HEK293 (cell line): Measurements from ENCODE around the gene XDH.

ENCODE experiments used
- CTCF ChIA-PET: fragments of 350-600 bp; formaldehyde crosslinking; extraction: SDS; loops from one replicate; lab custom pipeline; 2021; ENCODE audit warnings: antibody characterized with exemption; lab: Yijun Ruan, JAX
- POLR2A ChIA-PET: fragments of 300-600 bp; formaldehyde crosslinking; extraction: SDS; loops from one replicate; lab custom pipeline; 2020; ENCODE audit warnings: antibody characterized with exemption, inconsistent platforms; lab: Yijun Ruan, JAX
- H3K27ac ChIP-seq: fragments of 200-500 bp; sonication (Bioruptor generic); 2 replicates; pipeline ENCODE4 v1.5.1; 2014; ENCODE audit warnings: low read depth, low read length, control low read depth, inconsistent platforms; ENCODE audit errors: extremely low read depth
- H3K36me3 ChIP-seq, 2 experiments: fragments of 200-500 bp in 1 of 2; sonication (Bioruptor generic) in 1 of 2; 1 replicate in 1 of 2; 2 replicates in 1 of 2; pipeline ENCODE4 v1.5.1; 2014 to 2017; ENCODE audit warnings: inconsistent platforms in 2 of 2, low read length in 2 of 2; ENCODE audit not compliant: control insufficient read depth in 2 of 2, insufficient read depth in 1 of 2
- H3K4me1 ChIP-seq: fragments of 200-500 bp; sonication (Bioruptor generic); 2 replicates; pipeline ENCODE4 v1.5.1; 2014; ENCODE audit warnings: mild to moderate bottlenecking, low read length, inconsistent platforms; ENCODE audit not compliant: control insufficient read depth, insufficient read depth
- H3K4me3 ChIP-seq: 2 replicates; pipeline ENCODE4 v1.5.1; 2011; ENCODE audit warnings: low read depth, mild to moderate bottlenecking, control low read depth, low read length, moderate library complexity
- H3K9me3 ChIP-seq: fragments of 200-500 bp; sonication (Bioruptor generic); 2 replicates; pipeline ENCODE4 v1.5.1; 2014; ENCODE audit warnings: low read depth, low read length, inconsistent platforms; ENCODE audit not compliant: control insufficient read depth, insufficient read depth
- HOXA7 ChIP-seq: sonication (generic); formaldehyde crosslinking; IDR thresholded peaks from 2 replicates; pipeline ENCODE4 v1.8.1; 2022; ENCODE audit warnings: missing genetic modification reagents, borderline replicate concordance
- REPIN1 ChIP-seq: fragments of 450-650 bp; formaldehyde crosslinking; IDR thresholded peaks from 2 replicates; pipeline ENCODE4 v1.5.1; 2017; ENCODE audit warnings: missing biosample characterization, missing genetic modification characterization, low read depth
- ZBTB26 ChIP-seq: fragments of 450-650 bp; formaldehyde crosslinking; optimal IDR thresholded peaks from 2 replicates; pipeline ENCODE3; 2016; ENCODE audit warnings: missing biosample characterization, mild to moderate bottlenecking, missing genetic modification characterization
- ZNF157 ChIP-seq: fragments of 450-650 bp; formaldehyde crosslinking; IDR thresholded peaks from 2 replicates; pipeline ENCODE4 v1.5.1; 2016; ENCODE audit warnings: missing biosample characterization, missing genetic modification characterization
- ZNF23 ChIP-seq: fragments of 450-650 bp; formaldehyde crosslinking; IDR thresholded peaks from 2 replicates; pipeline ENCODE4 v1.5.1; 2016; ENCODE audit warnings: missing biosample characterization, missing genetic modification characterization, borderline replicate concordance
- ZNF26 ChIP-seq: fragments of 450-650 bp; formaldehyde crosslinking; IDR thresholded peaks from 2 replicates; pipeline ENCODE4 v1.5.1; 2016; ENCODE audit warnings: missing biosample characterization, missing genetic modification characterization
- ZNF266 ChIP-seq: fragments of 450-650 bp; formaldehyde crosslinking; IDR thresholded peaks from 2 replicates; pipeline ENCODE4 v1.5.1; 2016; ENCODE audit warnings: missing biosample characterization, missing genetic modification characterization, low read depth
- ZNF274 ChIP-seq, 2 experiments: fragments of 200-500 bp in 1 of 2; fragments of 450-650 bp in 1 of 2; sonication (Bioruptor generic) in 1 of 2; formaldehyde crosslinking in 1 of 2; IDR thresholded peaks; 2 replicates each; pipeline versions ENCODE4 v1.5.1 to v1.6.1; 2014 to 2016; ENCODE audit warnings: borderline replicate concordance in 1 of 2, inconsistent platforms in 1 of 2, low read length in 1 of 2, missing biosample characterization in 1 of 2, missing genetic modification characterization in 1 of 2
- ZNF335 ChIP-seq: fragments of 450-650 bp; formaldehyde crosslinking; conservative IDR thresholded peaks from 2 replicates; pipeline ENCODE4 v1.5.1; 2016; ENCODE audit warnings: missing biosample characterization, missing genetic modification characterization
- ZNF37A ChIP-seq: fragments of 450-650 bp; IDR thresholded peaks from 2 replicates; pipeline ENCODE4 v1.5.1; 2018; ENCODE audit warnings: missing biosample characterization, missing genetic modification characterization
- ZNF488 ChIP-seq: fragments of 450-650 bp; formaldehyde crosslinking; IDR thresholded peaks from 2 replicates; pipeline ENCODE4 v1.5.1; 2016; ENCODE audit warnings: missing biosample characterization, missing genetic modification characterization
- ZNF558 ChIP-seq: fragments of 450-650 bp; formaldehyde crosslinking; IDR thresholded peaks from 2 replicates; pipeline ENCODE4 v1.5.1; 2016; ENCODE audit warnings: missing biosample characterization, missing genetic modification characterization
- ZNF670 ChIP-seq: fragments of 450-650 bp; formaldehyde crosslinking; IDR thresholded peaks from 2 replicates; pipeline ENCODE4 v1.5.1; 2016; ENCODE audit warnings: missing biosample characterization, missing genetic modification characterization, low read depth
- ZNF677 ChIP-seq: fragments of 450-650 bp; IDR thresholded peaks from 2 replicates; pipeline ENCODE4 v1.5.0; 2018; ENCODE audit warnings: missing biosample characterization, mild to moderate bottlenecking, missing genetic modification characterization, moderate library complexity
- ZSCAN30 ChIP-seq: fragments of 450-650 bp; IDR thresholded peaks from 2 replicates; pipeline ENCODE4 v1.5.1; 2018; ENCODE audit warnings: missing biosample characterization, mild to moderate bottlenecking, missing genetic modification characterization, moderate library complexity
- TF ChIP-seq, protein P1 (sequence below): fragments of 450-650 bp; formaldehyde crosslinking; IDR thresholded peaks from 2 replicates; pipeline ENCODE4 v1.5.1; 2016; ENCODE audit warnings: missing biosample characterization, missing genetic modification characterization
- TF ChIP-seq, protein P2 (sequence below): fragments of 450-650 bp; formaldehyde crosslinking; IDR thresholded peaks from 2 replicates; pipeline ENCODE4 v1.5.1; 2016; ENCODE audit warnings: missing biosample characterization, missing genetic modification characterization
- TF ChIP-seq, protein P3 (sequence below): fragments of 450-650 bp; formaldehyde crosslinking; IDR thresholded peaks from 2 replicates; pipeline ENCODE4 v1.5.1; 2016; ENCODE audit warnings: missing biosample characterization, missing genetic modification characterization
- TF ChIP-seq, protein P4 (sequence below): fragments of 450-650 bp; formaldehyde crosslinking; IDR thresholded peaks from 2 replicates; pipeline ENCODE4 v1.5.1; 2016; ENCODE audit warnings: missing biosample characterization, missing genetic modification characterization
- TF ChIP-seq, protein P5 (sequence below): fragments of 450-650 bp; formaldehyde crosslinking; IDR thresholded peaks from 2 replicates; pipeline ENCODE4 v1.5.1; 2016; ENCODE audit warnings: missing biosample characterization, missing genetic modification characterization
- TF ChIP-seq, protein P6 (sequence below): sonication (generic); formaldehyde crosslinking; IDR thresholded peaks from 2 replicates; pipeline ENCODE4 v1.8.1; 2022; ENCODE audit warnings: mild to moderate bottlenecking, moderate library complexity, missing genetic modification reagents

Gene XDH

GRCh38 chr2:31428001-31428418 is 13.5 kb upstream of the XDH start:
- TF ChIP-seq HOXA7 (CRISPR knock-in tag) (no peak), ZSCAN30 (tag by site-specific recombination) (no peak), ZNF670 (tag by site-specific recombination) (no peak), ZNF274 (IDR thresholded peaks at IDR 0.05; ENCODE audit: low read length) (no peak), ZNF274 (tag by site-specific recombination; IDR thresholded peaks at IDR 0.05; ENCODE audit: borderline replicate concordance) (no peak), ZNF677 (tag by site-specific recombination) (no peak), ZNF558 (tag by site-specific recombination) (no peak), ZNF266 (no peak), REPIN1 (no peak), ZNF335 (tag by site-specific recombination) (no peak)
- TF ChIP-seq, protein P1, sequence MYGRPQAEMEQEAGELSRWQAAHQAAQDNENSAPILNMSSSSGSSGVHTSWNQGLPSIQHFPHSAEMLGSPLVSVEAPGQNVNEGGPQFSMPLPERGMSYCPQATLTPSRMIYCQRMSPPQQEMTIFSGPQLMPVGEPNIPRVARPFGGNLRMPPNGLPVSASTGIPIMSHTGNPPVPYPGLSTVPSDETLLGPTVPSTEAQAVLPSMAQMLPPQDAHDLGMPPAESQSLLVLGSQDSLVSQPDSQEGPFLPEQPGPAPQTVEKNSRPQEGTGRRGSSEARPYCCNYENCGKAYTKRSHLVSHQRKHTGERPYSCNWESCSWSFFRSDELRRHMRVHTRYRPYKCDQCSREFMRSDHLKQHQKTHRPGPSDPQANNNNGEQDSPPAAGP (tag by site-specific recombination): no peak
- TF ChIP-seq, protein P2, sequence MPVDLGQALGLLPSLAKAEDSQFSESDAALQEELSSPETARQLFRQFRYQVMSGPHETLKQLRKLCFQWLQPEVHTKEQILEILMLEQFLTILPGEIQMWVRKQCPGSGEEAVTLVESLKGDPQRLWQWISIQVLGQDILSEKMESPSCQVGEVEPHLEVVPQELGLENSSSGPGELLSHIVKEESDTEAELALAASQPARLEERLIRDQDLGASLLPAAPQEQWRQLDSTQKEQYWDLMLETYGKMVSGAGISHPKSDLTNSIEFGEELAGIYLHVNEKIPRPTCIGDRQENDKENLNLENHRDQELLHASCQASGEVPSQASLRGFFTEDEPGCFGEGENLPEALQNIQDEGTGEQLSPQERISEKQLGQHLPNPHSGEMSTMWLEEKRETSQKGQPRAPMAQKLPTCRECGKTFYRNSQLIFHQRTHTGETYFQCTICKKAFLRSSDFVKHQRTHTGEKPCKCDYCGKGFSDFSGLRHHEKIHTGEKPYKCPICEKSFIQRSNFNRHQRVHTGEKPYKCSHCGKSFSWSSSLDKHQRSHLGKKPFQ: no peak
- TF ChIP-seq, protein P3, sequence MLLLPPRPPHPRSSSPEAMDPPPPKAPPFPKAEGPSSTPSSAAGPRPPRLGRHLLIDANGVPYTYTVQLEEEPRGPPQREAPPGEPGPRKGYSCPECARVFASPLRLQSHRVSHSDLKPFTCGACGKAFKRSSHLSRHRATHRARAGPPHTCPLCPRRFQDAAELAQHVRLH: no peak
- TF ChIP-seq, protein P4, sequence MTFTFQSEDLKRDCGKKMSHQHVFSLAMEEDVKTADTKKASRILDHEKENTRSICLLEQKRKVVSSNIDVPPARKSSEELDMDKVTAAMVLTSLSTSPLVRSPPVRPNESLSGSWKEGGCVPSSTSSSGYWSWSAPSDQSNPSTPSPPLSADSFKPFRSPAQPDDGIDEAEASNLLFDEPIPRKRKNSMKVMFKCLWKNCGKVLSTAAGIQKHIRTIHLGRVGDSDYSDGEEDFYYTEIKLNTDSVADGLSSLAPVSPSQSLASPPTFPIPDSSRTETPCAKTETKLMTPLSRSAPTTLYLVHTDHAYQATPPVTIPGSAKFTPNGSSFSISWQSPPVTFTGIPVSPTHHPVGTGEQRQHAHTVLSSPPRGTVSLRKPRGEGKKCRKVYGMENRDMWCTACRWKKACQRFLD (tag by site-specific recombination): no peak
- no peak overlapping the region for H3K4me3 ChIP-seq
- H3K9me3 ChIP-seq: no peaks in the 10 kb centered on the region
- no peaks in the 10 kb centered on the region for H3K4me1 ChIP-seq
- H3K36me3 ChIP-seq: no peaks in the 10 kb centered on the region
- ChIA-PET POLR2A (no interaction called here), CTCF (interaction anchor here (0.6 to 1.4 kb wide), 4 partner anchors 16 to 716 kb away, joined by 3 to 4 read pairs (median 4); no protein-coding TSS in a partner anchor)
- no peak overlapping the region for H3K27ac ChIP-seq

DNA sequence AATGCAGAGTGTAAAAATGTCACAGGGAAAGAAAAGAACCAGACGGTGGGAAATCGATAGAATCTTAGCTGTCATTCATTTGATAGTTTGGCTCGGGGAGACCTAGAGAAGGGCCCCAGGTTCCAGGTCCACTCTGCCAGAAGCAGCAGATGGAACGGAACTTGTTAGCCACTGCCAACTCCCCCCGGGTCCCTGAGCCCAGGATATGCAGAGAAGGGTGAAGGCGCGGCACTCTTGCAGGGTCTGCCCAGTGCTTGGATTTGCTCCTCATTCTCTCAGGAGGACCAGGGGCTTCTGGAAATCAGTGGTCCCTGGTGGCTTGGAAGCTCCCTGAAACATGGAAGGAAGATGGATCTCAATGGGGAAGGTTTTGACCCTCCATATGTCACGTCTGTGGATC is 11.6 kb upstream of the XDH start:
- H3K27ac ChIP-seq: no peak overlapping the region
- H3K4me3 ChIP-seq: no peak overlapping the region
- no peak for TF ChIP-seq ZNF26 (tag by site-specific recombination)
- CTCF ChIA-PET: no interaction called here
- H3K36me3 ChIP-seq: no peaks in the 10 kb centered on the region
- H3K9me3 ChIP-seq: no peaks in the 10 kb centered on the region
- peaks cover 7% of the 10 kb centered on the region; the same call in 1 of the 2 replicates for H3K4me1 ChIP-seq
- POLR2A ChIA-PET: no interaction called here

- peaks cover 16% of the 10 kb centered on the region; the same call in 1 of the 2 replicates for H3K4me1 ChIP-seq
- POLR2A ChIA-PET: no interaction called here
- CTCF ChIA-PET: interaction anchor here (0.7 to 1.4 kb wide), 2 partner anchors 8 to 301 kb away, joined by 5 to 7 read pairs; no protein-coding TSS in a partner anchor
- no peaks in the 10 kb centered on the region for H3K9me3 ChIP-seq
- H3K4me3 ChIP-seq: no peak overlapping the region
- H3K36me3 ChIP-seq: no peaks in the 10 kb centered on the region
- H3K27ac ChIP-seq: no peak overlapping the region
- TF ChIP-seq ZNF37A (tag by site-specific recombination) (no peak), ZNF488 (no peak), ZNF23 (tag by site-specific recombination) (no peak), ZBTB26 (tag by site-specific recombination) (no peak), ZNF157 (tag by site-specific recombination) (no peak)
- TF ChIP-seq, protein P5, sequence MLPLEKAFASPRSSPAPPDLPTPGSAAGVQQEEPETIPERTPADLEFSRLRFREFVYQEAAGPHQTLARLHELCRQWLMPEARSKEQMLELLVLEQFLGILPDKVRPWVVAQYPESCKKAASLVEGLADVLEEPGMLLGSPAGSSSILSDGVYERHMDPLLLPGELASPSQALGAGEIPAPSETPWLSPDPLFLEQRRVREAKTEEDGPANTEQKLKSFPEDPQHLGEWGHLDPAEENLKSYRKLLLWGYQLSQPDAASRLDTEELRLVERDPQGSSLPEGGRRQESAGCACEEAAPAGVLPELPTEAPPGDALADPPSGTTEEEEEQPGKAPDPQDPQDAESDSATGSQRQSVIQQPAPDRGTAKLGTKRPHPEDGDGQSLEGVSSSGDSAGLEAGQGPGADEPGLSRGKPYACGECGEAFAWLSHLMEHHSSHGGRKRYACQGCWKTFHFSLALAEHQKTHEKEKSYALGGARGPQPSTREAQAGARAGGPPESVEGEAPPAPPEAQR (tag by site-specific recombination): no peak
- TF ChIP-seq, protein P6, sequence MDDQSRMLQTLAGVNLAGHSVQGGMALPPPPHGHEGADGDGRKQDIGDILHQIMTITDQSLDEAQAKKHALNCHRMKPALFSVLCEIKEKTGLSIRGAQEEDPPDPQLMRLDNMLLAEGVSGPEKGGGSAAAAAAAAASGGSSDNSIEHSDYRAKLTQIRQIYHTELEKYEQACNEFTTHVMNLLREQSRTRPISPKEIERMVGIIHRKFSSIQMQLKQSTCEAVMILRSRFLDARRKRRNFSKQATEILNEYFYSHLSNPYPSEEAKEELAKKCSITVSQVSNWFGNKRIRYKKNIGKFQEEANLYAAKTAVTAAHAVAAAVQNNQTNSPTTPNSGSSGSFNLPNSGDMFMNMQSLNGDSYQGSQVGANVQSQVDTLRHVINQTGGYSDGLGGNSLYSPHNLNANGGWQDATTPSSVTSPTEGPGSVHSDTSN: no peak
These were observed 7.1 kb upstream of the XDH start for GRCh38 chr2:31421634-31422033.
